NCI-H1436 treated with DMSO at 0.1 percent for 48 hours (cell line): Measurements from ENCODE around the gene SND1.
"Not testable (repeated sequence)": the region's sequence is repeated elsewhere in the genome, so short reads cannot be mapped to it uniquely, and the experiment has no call there.

Experiments
- DNase-seq: peaks from one replicate; lab custom pipeline; 2025; lab: John Stamatoyannopoulos, UW

SND1 gene

GRCh38 chr7:127832592-127832991 lies 180.6 kb downstream of the SND1 start:
- DNase-seq = no peak

GRCh38 chr7:127833641-127834040 lies 181.6 kb downstream of the SND1 start:
- DNase-seq = no peak

- DNase-seq = no peak
Observed at GRCh38 chr7:127835679-127836078, 183.7 kb downstream of the SND1 start.

- DNase-seq = not testable (repeated sequence)
Observed at GRCh38 chr7:127837816-127838410, 185.9 kb downstream of the SND1 start.

GRCh38 chr7:127838816-127839415 lies 186.9 kb downstream of the SND1 start:
- DNase-seq = no peak

- no peak for DNase-seq
Observed at GRCh38 chr7:127840226-127840951, 188.4 kb downstream of the SND1 start.

- no peak for DNase-seq
Observed at GRCh38 chr7:127844165-127844564, 192.2 kb downstream of the SND1 start.

- DNase-seq = peak; percentile 3
Observed at GRCh38 chr7:127844707-127845331, 192.8 kb downstream of the SND1 start.

GRCh38 chr7:127845522-127846214 lies 193.7 kb downstream of the SND1 start:
- DNase-seq = no peak

- no peak for DNase-seq
Observed at GRCh38 chr7:127847641-127848040, 195.6 kb downstream of the SND1 start.

- no peak for DNase-seq
Observed at GRCh38 chr7:127848241-127848640, 196.2 kb downstream of the SND1 start.

- no peak for DNase-seq
Observed at GRCh38 chr7:127850195-127850594, 198.2 kb downstream of the SND1 start.

- no peak for DNase-seq
Observed at GRCh38 chr7:127854383-127854782, 202.4 kb downstream of the SND1 start.

GRCh38 chr7:127857464-127857841 lies 205.5 kb downstream of the SND1 start:
- no peak for DNase-seq

GRCh38 chr7:127858091-127858914 lies 206.3 kb downstream of the SND1 start:
- no peak for DNase-seq

GRCh38 chr7:127858915-127859189 lies 206.9 kb downstream of the SND1 start:
- DNase-seq = no peak

GRCh38 chr7:127859330-127859729 lies 207.3 kb downstream of the SND1 start:
- no peak for DNase-seq

GRCh38 chr7:127862525-127862924 lies 210.5 kb downstream of the SND1 start:
- no peak for DNase-seq

- DNase-seq = no peak
Observed at GRCh38 chr7:127863082-127863481, 211.1 kb downstream of the SND1 start.

- DNase-seq = no peak
Observed at GRCh38 chr7:127865466-127865865, 213.5 kb downstream of the SND1 start.

GRCh38 chr7:127870231-127870907 lies 218.4 kb downstream of the SND1 start:
- DNase-seq = no peak
